Fibroblast of mammary gland (primary cell): Measurements from ENCODE around the gene LILRB3.
"Not testable (repeated sequence)": the region's sequence is repeated elsewhere in the genome, so short reads cannot be mapped to it uniquely, and the experiment has no call there.

ENCODE experiments used
- DNase-seq: peaks from one replicate; pipeline ENCODE4 v3.0.0-alpha.2; 2010; ENCODE audit warnings: low read depth
- H3K4me3 ChIP-seq: 2 replicates; pipeline ENCODE4 v1.5.1; 2011; ENCODE audit warnings: low read depth, mild to moderate bottlenecking, low read length, moderate library complexity; ENCODE audit not compliant: control insufficient read depth
- TF ChIP-seq, protein P1 (sequence below): conservative IDR thresholded peaks from 2 replicates; pipeline ENCODE4 v1.5.1; 2011; ENCODE audit warnings: low read depth, low read length, inconsistent platforms; ENCODE audit not compliant: control insufficient read depth, insufficient read depth

Gene LILRB3

DNA sequence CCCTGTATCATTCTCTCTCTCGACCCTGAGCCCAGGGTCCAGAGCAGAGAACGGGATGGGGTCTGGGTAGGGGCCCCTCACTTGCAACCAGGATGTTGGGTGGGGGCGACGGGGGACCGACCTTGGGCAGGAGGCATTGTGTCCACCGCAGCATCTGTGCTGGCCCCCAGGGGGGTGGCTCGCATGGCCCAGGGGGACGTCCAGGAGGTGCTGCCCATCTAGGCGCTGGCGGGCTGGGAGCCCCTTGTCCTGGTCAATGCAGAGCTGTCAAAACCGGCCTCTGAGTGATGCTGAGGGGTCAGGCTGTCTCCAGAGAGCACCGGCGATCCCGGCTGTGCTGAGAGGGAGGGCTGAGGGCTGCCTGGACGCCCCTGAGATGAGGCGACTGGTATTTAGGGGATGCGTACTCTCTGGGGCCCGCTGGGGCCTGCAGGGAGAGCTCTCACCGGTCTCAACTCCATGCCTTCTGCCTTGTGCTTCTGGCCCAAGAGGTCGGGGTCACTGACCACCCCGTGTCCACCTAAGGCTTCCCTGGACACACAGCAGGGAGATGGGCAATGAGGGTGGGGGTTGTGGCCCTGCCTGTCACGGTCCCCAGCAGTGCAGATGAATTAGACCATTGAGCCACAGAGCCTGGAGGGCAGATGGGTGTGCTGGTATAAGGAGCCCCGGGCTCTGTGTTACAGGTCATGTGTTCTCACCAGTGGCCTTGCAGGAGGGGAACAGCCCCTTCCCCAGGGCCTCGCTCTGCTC, 13.6 kb downstream of the LILRB3 start:
- TF ChIP-seq, protein P1, sequence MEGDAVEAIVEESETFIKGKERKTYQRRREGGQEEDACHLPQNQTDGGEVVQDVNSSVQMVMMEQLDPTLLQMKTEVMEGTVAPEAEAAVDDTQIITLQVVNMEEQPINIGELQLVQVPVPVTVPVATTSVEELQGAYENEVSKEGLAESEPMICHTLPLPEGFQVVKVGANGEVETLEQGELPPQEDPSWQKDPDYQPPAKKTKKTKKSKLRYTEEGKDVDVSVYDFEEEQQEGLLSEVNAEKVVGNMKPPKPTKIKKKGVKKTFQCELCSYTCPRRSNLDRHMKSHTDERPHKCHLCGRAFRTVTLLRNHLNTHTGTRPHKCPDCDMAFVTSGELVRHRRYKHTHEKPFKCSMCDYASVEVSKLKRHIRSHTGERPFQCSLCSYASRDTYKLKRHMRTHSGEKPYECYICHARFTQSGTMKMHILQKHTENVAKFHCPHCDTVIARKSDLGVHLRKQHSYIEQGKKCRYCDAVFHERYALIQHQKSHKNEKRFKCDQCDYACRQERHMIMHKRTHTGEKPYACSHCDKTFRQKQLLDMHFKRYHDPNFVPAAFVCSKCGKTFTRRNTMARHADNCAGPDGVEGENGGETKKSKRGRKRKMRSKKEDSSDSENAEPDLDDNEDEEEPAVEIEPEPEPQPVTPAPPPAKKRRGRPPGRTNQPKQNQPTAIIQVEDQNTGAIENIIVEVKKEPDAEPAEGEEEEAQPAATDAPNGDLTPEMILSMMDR = no peak
- H3K4me3 ChIP-seq = no peak overlapping the region
- no peak for DNase-seq

DNA sequence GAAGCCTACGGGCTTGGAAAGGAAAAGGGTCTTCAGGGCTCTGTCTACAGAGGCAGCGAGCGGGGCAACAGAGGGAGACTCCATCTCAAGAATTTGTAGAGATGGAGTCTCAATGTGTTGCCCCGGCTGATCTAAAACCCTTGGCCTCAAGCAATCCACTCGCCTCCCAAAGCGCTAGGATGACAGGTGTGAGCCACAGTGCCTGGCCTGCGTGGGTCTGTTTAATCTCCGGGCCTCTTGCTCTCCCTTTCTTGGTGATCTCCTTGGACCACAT, 14.1 kb downstream of the LILRB3 start:
- peak; percentile 30 for DNase-seq
- TF ChIP-seq, protein P1 = no peak
- no peak overlapping the region for H3K4me3 ChIP-seq

DNA sequence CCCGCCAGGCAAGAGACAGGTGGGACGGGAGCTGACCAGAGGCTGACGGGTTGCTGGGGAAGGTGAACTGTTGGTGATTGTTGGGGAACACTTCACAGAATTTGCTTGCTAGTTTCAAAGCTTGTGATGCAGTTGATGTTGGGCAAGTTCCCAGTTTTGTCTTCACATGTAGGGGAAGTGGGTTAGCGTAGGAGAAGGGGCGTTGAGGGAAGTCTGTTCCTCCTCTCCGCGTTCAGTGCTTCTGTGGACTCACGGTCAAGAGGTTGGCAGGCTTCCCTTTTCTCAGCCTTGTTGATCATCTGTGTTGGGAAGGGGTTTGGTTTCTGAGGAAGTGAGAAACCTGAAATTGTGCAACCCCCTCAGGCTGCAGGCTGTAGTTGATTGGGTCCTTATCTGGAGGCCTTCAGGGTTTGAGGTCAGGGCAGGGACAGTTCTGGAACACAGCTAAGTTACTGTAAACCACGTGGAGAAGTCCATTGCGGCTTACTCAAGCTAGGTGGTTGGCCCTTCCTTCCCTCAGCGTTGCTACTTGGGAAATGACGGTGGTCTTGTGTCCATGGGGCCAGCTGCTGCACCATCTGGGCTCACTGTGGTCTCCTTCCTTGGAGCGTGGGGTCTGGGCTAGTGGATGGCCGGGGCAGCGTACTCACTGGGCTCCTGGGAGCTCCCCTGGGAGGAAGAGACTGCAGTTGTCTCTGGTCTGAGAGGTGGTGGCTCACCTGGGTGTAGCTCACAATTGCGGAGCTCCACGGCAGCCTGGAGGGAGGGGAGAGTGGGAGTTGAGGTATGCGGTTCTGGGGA, 14.6 kb downstream of the LILRB3 start:
- TF ChIP-seq, protein P1 = no peak
- H3K4me3 ChIP-seq = no peak overlapping the region
- peak; percentile 98 for DNase-seq

DNA sequence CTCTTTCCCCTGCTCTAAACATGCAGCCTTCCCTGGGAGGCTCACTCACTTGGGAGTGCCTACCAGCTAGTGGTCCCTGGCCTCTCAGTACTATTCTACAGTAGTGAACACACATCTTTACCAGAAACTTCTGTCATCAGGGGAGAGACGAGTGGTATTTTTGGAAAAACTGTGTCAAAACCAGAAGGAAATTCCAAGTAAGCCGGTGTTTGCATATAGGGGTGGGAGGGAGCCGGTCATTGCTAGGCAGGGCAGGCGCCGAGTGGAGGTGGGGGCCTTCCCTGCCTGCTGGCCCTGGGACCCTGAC, 15.2 kb downstream of the LILRB3 start:
- TF ChIP-seq, protein P1 = no peak
- no peak for DNase-seq
- H3K4me3 ChIP-seq = no peak overlapping the region

DNA sequence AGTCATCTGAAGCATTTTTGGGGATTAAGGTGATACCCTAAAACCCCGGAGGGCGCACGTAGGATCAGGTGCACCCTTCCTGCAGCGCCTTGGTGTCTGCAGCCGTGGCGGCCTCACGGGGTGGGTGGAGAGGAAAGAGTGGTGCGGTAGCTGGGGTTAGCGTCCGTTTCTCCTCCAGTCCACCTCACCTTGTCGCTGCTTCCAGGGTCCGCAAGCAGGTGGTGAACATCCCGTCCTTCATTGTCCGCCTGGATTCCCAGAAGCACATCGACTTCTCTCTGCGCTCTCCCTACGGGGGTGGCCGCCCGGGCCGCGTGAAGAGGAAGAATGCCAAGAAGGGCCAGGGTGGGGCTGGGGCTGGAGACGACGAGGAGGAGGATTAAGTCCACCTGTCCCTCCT, 15.6 kb downstream of the LILRB3 start:
- H3K4me3 ChIP-seq, DNase-seq: not testable (repeated sequence)

DNA sequence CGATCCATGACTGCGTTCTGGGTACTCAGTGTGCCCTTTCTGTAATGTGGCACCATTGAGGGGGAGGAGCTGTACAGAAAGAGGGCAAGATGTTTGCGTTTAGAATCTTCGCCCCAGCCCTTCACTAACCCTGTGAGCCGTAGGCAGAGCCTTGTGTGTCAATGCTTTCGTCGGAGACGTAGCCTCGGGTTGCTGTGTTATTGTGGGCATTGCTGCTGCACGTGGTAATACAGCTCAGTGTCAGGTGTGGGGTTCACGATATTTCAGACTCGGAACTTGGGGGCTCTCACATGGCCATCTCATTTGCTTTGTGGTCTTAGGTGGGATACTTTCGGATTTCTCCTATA, 16.0 kb downstream of the LILRB3 start:
- TF ChIP-seq, protein P1 = no peak
- no peak overlapping the region for H3K4me3 ChIP-seq
- DNase-seq = no peak

DNA sequence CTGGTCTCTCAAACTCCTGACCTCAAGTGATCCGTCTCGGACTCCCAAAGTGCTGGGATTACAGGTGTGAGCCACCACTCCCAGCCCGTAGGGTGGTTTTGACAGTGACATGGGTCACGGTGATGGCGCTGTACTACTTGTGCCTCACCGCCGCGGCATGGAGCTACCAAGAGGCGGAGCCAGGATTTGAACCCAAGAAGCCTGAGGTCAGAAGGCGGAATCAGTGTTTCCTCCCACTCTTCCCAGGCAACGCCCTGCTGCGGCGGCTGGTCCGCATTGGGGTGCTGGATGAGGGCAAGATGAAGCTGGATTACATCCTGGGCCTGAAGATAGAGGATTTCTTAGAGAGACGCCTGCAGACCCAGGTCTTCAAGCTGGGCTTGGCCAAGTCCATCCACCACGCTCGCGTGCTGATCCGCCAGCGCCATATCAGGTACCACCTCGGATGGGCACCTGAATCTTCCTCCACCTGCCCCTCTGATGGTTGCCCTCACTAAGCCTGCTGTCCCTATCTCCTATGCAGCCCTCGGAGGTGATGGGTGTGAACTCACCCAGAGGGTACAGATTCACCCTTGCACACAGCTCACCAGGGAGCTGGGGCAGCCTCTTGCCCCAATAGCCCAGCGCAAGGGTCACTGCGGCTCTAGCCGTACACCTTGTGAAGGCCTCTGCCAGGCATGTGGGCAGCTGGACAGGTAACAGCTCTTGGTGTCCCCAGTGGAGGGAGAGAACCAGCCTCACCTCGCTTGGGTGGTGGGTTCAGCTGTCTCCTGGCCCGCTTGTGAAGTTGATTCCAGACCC, 16.6 kb downstream of the LILRB3 start:
- DNase-seq = no peak
- TF ChIP-seq, protein P1 = no peak
- H3K4me3 ChIP-seq = no peak overlapping the region
